CMK (cell line): ENCODE measurements around the gene MACROH2A1.

Experiments used
- DNase-seq: peaks from one replicate; pipeline ENCODE4 v3.0.0-alpha.2; 2010; ENCODE audit warnings: low read depth

MACROH2A1 gene

GRCh38 chr5:135398855-135399793 is at the start of gene MACROH2A1:
Gene MACROH2A1, minus strand, starts transcription at chr5:135399231. Its CDS starts 10,138 bp downstream, at chr5:135389093.
- DNase-seq = no peak

GRCh38 chr5:135448071-135448739 is 49.2 kb upstream of the MACROH2A1 start:
- no peak for DNase-seq

GRCh38 chr5:135447298-135447929 is 48.4 kb upstream of the MACROH2A1 start, which contains the start of gene DCANP1:
Gene DCANP1, minus strand, starts transcription at chr5:135447348. Its CDS starts 240 bp downstream, at chr5:135447108.
- DNase-seq = no peak

GRCh38 chr5:135446615-135447014 is 47.6 kb upstream of the MACROH2A1 start:
- no peak for DNase-seq

GRCh38 chr5:135446206-135446605 is 47.2 kb upstream of the MACROH2A1 start:
- no peak for DNase-seq

GRCh38 chr5:135445306-135445985 is 46.4 kb upstream of the MACROH2A1 start:
- DNase-seq = no peak

GRCh38 chr5:135444881-135445280 is 45.9 kb upstream of the MACROH2A1 start:
- DNase-seq = no peak

- no peak for DNase-seq
Observed at GRCh38 chr5:135444360-135444759, 45.3 kb upstream of the MACROH2A1 start.

- DNase-seq = no peak
Observed at GRCh38 chr5:135443161-135443960, 44.3 kb upstream of the MACROH2A1 start.

- DNase-seq = no peak
Observed at GRCh38 chr5:135442431-135443160, 43.6 kb upstream of the MACROH2A1 start.

GRCh38 chr5:135441919-135442318 is 42.9 kb upstream of the MACROH2A1 start:
- DNase-seq = no peak

- no peak for DNase-seq
Observed at GRCh38 chr5:135441350-135441831, 42.4 kb upstream of the MACROH2A1 start.

- DNase-seq = no peak
Observed at GRCh38 chr5:135440916-135441315, 41.9 kb upstream of the MACROH2A1 start.

- DNase-seq = no peak
Observed at GRCh38 chr5:135439231-135440205, 40.5 kb upstream of the MACROH2A1 start.

- DNase-seq = no peak
Observed at GRCh38 chr5:135438636-135439221, 39.7 kb upstream of the MACROH2A1 start.

- DNase-seq = no peak
Observed at GRCh38 chr5:135437796-135438560, 38.9 kb upstream of the MACROH2A1 start.

GRCh38 chr5:135437422-135437795 is 38.4 kb upstream of the MACROH2A1 start:
- DNase-seq = no peak

- no peak for DNase-seq
Observed at GRCh38 chr5:135436951-135437418, 38.0 kb upstream of the MACROH2A1 start.
